Activated T-helper 1 cell treated with anti-CD3 and anti-CD28 coated beads, Interleukin-12 subunit alpha, Interleukin-12 subunit beta, Interleukin-2, Interleukin-4 antibody, amounts not matched to agents 30 ng/mL and 10 ng/mL and 1 ng/mL, durations not matched to agents 14 hours and 24 hours and 36 hours (primary cell): ENCODE data around the gene NANS. TPM values are rescaled to one million over a fixed set of nuclear protein-coding genes. Genes with fewer than 3 reads are reported as not detected.
"Not testable (repeated sequence)": the region's sequence is repeated elsewhere in the genome, so short reads cannot be mapped to it uniquely, and the experiment has no call there.

Experiments
- DNase-seq: peaks from one replicate; pipeline ENCODE4 v3.0.0; 2021; ENCODE audit warnings: low spot score
- H3K27ac Mint-ChIP-seq: one replicate; pipeline ENCODE4 v1.8.0; 2021; ENCODE audit warnings: mild to moderate bottlenecking, mixed read lengths
- H3K27me3 Mint-ChIP-seq: one replicate; pipeline ENCODE4 v1.8.0; 2022; ENCODE audit warnings: mild to moderate bottlenecking, moderate library complexity, mixed read lengths; ENCODE audit not compliant: insufficient read depth
- H3K36me3 Mint-ChIP-seq: one replicate; pipeline ENCODE4 v1.8.0; 2021; ENCODE audit warnings: low read depth, mixed read lengths
- H3K4me1 Mint-ChIP-seq: one replicate; pipeline ENCODE4 v1.8.0; 2021; ENCODE audit warnings: low read depth, mixed read lengths
- H3K4me3 Mint-ChIP-seq: one replicate; pipeline ENCODE4 v1.8.0; 2021; ENCODE audit warnings: mild to moderate bottlenecking, moderate library complexity, mixed read lengths
- H3K9me3 Mint-ChIP-seq: one replicate; pipeline ENCODE4 v1.8.0; 2021; ENCODE audit warnings: mixed read lengths
- intact Hi-C: fragments of 100-400 bp; cut with micrococcal nuclease; formaldehyde crosslinking; loops from one replicate; pipeline ENCODE4 v1.15.1; 2024
- total RNA-seq: library from RNA; stranded (reverse); gene quantifications from 2 replicates; pipeline ENCODE4 v1.2.3, GENCODE V29; 2022

NANS gene
- total RNA-seq, 1 donor from 2014 or later: 55.5 TPM

DNA sequence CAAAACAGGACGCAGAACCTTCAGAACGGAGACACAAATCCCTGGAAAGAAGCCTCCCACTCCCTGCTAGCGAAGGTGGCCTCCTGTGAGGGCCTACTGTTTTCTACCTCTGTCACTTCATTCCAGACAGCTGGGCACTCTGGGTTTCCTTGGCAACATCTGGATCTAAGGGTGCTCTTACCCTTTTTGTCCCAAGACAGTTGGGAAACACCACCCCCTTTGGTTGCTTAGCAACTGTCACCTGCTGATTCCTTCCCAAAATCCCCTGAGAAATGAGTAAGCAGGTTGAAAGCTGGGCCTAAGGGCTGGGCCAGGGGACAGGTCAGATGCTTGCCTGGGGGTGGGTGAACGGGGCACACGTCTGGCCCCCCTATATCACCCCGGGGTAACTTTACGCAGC lies 29.4 kb downstream of the NANS start:
- no peak for DNase-seq
- intact Hi-C loops: no loop called here
- Mint-ChIP-seq H3K9me3 (no peaks in the 10 kb centered on the region), H3K27ac (no peak overlapping the region), H3K27me3 (no peaks in the 10 kb centered on the region), H3K36me3 (peaks cover 42% of the 10 kb centered on the region), H3K4me1 (peaks cover 59% of the 10 kb centered on the region), H3K4me3 (no peak overlapping the region)

GRCh38 chr9:98086461-98086860 lies 29.9 kb downstream of the NANS start:
- Mint-ChIP-seq H3K4me3 (no peak overlapping the region), H3K9me3 (no peaks in the 10 kb centered on the region), H3K4me1 (peaks cover 54% of the 10 kb centered on the region), H3K27ac (peak overlapping the region; percentile 65), H3K36me3 (peaks cover 42% of the 10 kb centered on the region), H3K27me3 (no peaks in the 10 kb centered on the region)
- intact Hi-C loops: no loop called here
- DNase-seq: no peak

DNA sequence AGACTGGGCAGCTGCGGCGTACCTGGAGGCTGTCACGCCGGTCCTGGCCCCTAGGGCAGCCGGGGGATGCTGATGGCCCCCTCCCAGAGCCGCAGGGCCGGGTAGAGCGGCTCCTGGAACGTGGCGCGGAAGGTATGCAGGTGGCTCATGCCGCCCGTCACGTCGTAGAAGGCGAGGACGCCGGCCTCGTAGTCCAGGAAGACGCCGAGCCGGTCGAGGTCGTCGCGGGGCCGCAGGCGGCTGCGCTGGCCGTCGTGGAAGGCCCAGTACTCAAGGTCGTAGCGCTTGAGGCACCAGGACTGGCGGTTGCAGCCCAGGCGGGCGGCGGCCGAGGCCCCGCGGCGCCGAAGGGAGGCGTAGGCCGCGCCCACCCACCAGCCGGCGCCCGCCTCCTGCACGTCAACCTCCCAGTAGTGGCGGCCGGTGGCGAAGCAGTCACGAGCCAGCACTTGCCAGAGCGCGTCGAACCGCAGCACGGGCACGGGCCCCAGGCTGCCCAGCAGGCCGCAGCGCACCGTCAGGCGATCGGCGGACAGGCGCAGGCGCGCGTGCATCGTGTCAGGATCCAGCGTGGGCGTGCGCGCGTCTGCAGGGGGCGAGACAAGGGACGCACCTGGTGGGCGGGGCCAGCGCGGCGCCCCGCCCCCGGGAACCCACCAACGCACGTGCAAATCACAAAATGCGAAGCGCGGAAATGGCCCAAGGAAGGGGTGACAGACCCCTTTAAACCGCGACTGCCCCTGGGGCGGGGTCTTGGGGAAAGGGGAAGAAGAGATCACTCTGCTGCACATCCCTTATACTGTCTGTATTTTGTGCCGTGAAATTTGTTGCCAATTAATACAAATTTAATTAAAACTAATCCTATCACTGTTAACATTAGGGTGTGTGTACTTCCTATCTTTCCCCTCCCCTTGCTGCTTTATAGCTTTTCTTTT lies 31.2 kb downstream of the NANS start:
- no peak overlapping the region for H3K27ac Mint-ChIP-seq
- peaks cover 35% of the 10 kb centered on the region for H3K36me3 Mint-ChIP-seq
- no peaks in the 10 kb centered on the region for H3K27me3 Mint-ChIP-seq
- DNase-seq: no peak
- no peaks in the 10 kb centered on the region for H3K9me3 Mint-ChIP-seq
- peaks cover 51% of the 10 kb centered on the region for H3K4me1 Mint-ChIP-seq
- no peak overlapping the region for H3K4me3 Mint-ChIP-seq
- intact Hi-C loops: no loop called here

DNA sequence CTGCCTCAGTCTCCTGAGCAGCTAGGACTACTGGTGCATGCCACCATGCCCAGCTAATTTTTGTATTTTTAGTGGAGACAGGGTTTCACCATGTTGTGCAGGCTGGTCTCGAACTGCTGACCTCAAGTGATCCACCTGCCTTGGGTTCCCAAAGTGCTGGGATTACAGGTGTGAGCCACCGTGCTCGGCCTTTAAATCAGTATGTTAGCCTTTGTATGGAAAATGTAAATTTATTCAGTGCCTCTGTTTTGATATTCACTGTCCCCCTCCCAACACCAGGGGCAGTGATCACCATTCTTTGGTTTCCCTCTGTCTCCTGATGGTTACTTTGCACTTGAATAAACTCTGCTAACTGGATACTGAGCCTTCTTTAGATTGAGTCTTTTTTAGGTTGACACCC lies 34.1 kb downstream of the NANS start:
- H3K4me3 Mint-ChIP-seq, DNase-seq, intact Hi-C loops, H3K9me3 Mint-ChIP-seq, H3K27me3 Mint-ChIP-seq, H3K27ac Mint-ChIP-seq: not testable (repeated sequence)
- peaks cover 37% of the 10 kb centered on the region for H3K36me3 Mint-ChIP-seq
- H3K4me1 Mint-ChIP-seq: peaks cover 55% of the 10 kb centered on the region

GRCh38 chr9:98091735-98092612 lies 35.4 kb downstream of the NANS start:
- H3K36me3 Mint-ChIP-seq: peaks cover 35% of the 10 kb centered on the region
- H3K27ac Mint-ChIP-seq: peak overlapping the region; percentile 60
- H3K27me3 Mint-ChIP-seq: no peaks in the 10 kb centered on the region
- DNase-seq: no peak
- peaks cover 56% of the 10 kb centered on the region for H3K4me1 Mint-ChIP-seq
- H3K4me3 Mint-ChIP-seq: no peak overlapping the region
- H3K9me3 Mint-ChIP-seq: no peaks in the 10 kb centered on the region
- intact Hi-C loops: no loop called here

DNA sequence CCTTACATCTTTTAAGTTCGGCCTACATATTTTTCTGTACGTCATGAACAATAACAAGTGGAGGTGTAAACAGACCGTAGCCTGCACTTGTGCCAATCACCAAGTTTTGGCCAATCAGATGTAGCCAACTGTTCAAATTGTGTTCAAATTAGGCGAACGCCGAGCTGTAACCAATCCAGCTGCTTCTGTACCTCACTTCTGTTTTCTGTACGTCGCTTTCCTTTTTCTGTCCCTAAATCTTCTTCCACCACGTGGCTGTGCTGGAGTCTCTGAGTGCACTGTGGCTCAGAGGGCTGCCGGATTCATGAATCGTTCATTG lies 36.0 kb downstream of the NANS start:
- intact Hi-C loops: no loop called here
- Mint-ChIP-seq H3K27ac (peak overlapping the region; percentile 65), H3K4me3 (peak overlapping the region; percentile 2), H3K36me3 (peaks cover 41% of the 10 kb centered on the region), H3K9me3 (no peaks in the 10 kb centered on the region), H3K27me3 (no peaks in the 10 kb centered on the region), H3K4me1 (peaks cover 60% of the 10 kb centered on the region)
- no peak for DNase-seq

GRCh38 chr9:98094316-98094715 lies 37.8 kb downstream of the NANS start:
- H3K36me3 Mint-ChIP-seq: peaks cover 48% of the 10 kb centered on the region
- DNase-seq: no peak
- peaks cover 67% of the 10 kb centered on the region for H3K4me1 Mint-ChIP-seq
- peak overlapping the region; percentile 74 for H3K27ac Mint-ChIP-seq
- intact Hi-C loops: no loop called here
- H3K9me3 Mint-ChIP-seq: no peaks in the 10 kb centered on the region
- no peak overlapping the region for H3K4me3 Mint-ChIP-seq
- no peaks in the 10 kb centered on the region for H3K27me3 Mint-ChIP-seq

GRCh38 chr9:98094851-98095250 lies 38.3 kb downstream of the NANS start:
- intact Hi-C loops: no loop called here
- Mint-ChIP-seq H3K27ac (no peak overlapping the region), H3K27me3 (no peaks in the 10 kb centered on the region), H3K4me1 (peaks cover 66% of the 10 kb centered on the region), H3K36me3 (peaks cover 44% of the 10 kb centered on the region), H3K4me3 (no peak overlapping the region), H3K9me3 (no peaks in the 10 kb centered on the region)
- no peak for DNase-seq

- Mint-ChIP-seq H3K9me3 (no peaks in the 10 kb centered on the region), H3K27ac (peak overlapping the region; percentile 35), H3K4me3 (no peak overlapping the region), H3K27me3 (no peaks in the 10 kb centered on the region), H3K4me1 (peaks cover 66% of the 10 kb centered on the region), H3K36me3 (peaks cover 42% of the 10 kb centered on the region)
- intact Hi-C loops: no loop called here
- DNase-seq: no peak
These were observed 38.9 kb downstream of the NANS start for GRCh38 chr9:98095401-98095800.

- Mint-ChIP-seq H3K27me3 (no peaks in the 10 kb centered on the region), H3K36me3 (peaks cover 42% of the 10 kb centered on the region), H3K4me3 (no peak overlapping the region), H3K27ac (peak overlapping the region; percentile 81), H3K4me1 (peaks cover 72% of the 10 kb centered on the region), H3K9me3 (no peaks in the 10 kb centered on the region)
- intact Hi-C loops: no loop called here
- DNase-seq: no peak
These were observed 39.6 kb downstream of the NANS start for GRCh38 chr9:98096091-98096490.

DNA sequence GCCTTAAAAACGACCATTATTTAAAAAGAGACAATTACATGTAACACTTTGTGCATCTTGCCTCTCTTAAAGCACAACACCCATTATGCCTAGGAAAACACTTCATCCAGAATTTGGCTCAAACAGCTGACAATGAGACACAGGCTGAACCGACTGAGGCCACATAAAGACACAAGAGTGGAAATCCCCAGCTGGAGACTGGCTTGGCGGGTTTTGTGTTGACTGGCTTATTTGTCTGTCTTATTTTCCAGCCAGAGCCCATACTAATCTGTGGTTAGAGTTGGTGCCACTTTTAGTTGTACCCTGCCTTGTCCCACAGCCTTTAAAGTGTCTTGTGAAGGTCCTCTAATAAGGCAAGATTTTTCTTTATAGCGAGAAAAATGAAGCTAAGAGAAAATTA lies 41.3 kb downstream of the NANS start:
- peak; percentile 62 for DNase-seq
- Mint-ChIP-seq H3K4me3 (peak overlapping the region; percentile 65), H3K27ac (peak overlapping the region; percentile 81), H3K27me3 (no peaks in the 10 kb centered on the region), H3K4me1 (peaks cover 80% of the 10 kb centered on the region), H3K9me3 (no peaks in the 10 kb centered on the region), H3K36me3 (peaks cover 42% of the 10 kb centered on the region)
- intact Hi-C loops: no loop called here

DNA sequence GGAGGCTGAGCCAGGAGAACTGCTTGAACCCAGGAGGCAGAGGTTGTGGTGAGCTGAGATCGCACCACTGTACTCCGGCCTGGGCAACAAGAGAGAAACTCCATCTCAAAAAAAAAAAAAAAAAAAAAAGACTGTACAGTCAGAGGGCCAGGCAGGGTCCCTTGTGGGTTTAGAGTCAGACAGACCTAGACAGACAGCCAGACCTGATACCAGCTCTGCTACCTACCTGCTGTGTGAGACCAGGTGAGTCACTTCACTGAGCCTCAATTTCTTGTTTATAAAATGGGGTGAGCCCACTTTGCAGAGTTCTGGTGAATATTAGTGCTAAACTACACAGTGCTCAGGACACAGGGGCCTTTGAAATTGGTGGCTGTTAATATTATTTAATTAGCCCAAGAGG lies 42.8 kb downstream of the NANS start:
- Mint-ChIP-seq H3K27me3 (no peaks in the 10 kb centered on the region), H3K27ac (peak overlapping the region; percentile 81), H3K36me3 (peaks cover 35% of the 10 kb centered on the region), H3K4me1 (peaks cover 82% of the 10 kb centered on the region), H3K4me3 (peak overlapping the region; percentile 55), H3K9me3 (no peaks in the 10 kb centered on the region)
- intact Hi-C loops: no loop called here
- DNase-seq: no peak

- intact Hi-C loops: loop anchor here (5.0 to 10.0 kb wide), 2 partner anchors 118 to 465 kb away; partner anchors contain the start of genes ANP32B, NCBP1 and TSTD2
- H3K9me3 Mint-ChIP-seq: no peaks in the 10 kb centered on the region
- no peaks in the 10 kb centered on the region for H3K27me3 Mint-ChIP-seq
- H3K27ac Mint-ChIP-seq: peak overlapping the region; percentile 81
- H3K4me1 Mint-ChIP-seq: peaks cover 83% of the 10 kb centered on the region
- DNase-seq: no peak
- H3K4me3 Mint-ChIP-seq: peak overlapping the region; percentile 56
- H3K36me3 Mint-ChIP-seq: peaks cover 33% of the 10 kb centered on the region
These were observed 43.4 kb downstream of the NANS start for GRCh38 chr9:98099898-98100297.
